Hepatocyte (in vitro differentiated cells): Measurements from ENCODE around the gene ZNF467. TPM values are rescaled to one million over a fixed set of nuclear protein-coding genes. Genes with fewer than 3 reads are reported as not detected.

Experiments used
- DNase-seq: peaks from one replicate; pipeline ENCODE4 v3.0.0-alpha.2; 2016; ENCODE audit warnings: low spot score
- H2AFZ ChIP-seq: fragments of 200-600 bp; sonication (generic); 2 replicates; pipeline ENCODE4 v1.6.0; 2016; ENCODE audit warnings: antibody characterized with exemption, mild to moderate bottlenecking
- H3K27ac ChIP-seq: fragments of 200-600 bp; sonication (generic); 2 replicates; pipeline ENCODE4 v1.5.1; 2016; ENCODE audit warnings: mild to moderate bottlenecking
- H3K27me3 ChIP-seq: fragments of 200-600 bp; sonication (generic); 2 replicates; pipeline ENCODE4 v1.6.1; 2016
- H3K36me3 ChIP-seq: fragments of 200-600 bp; sonication (generic); replicated peaks from 2 replicates; pipeline ENCODE4 v1.5.1; 2016; ENCODE audit warnings: low read depth; ENCODE audit not compliant: insufficient read depth
- H3K4me1 ChIP-seq: fragments of 200-600 bp; sonication (generic); 2 replicates; pipeline ENCODE4 v1.5.1; 2016; ENCODE audit warnings: mild to moderate bottlenecking, moderate library complexity; ENCODE audit not compliant: insufficient read depth
- H3K4me2 ChIP-seq: fragments of 200-600 bp; sonication (generic); 2 replicates; pipeline ENCODE4 v1.6.0; 2016
- H3K4me3 ChIP-seq: fragments of 200-600 bp; sonication (generic); 2 replicates; pipeline ENCODE4 v1.5.1; 2016; ENCODE audit warnings: mild to moderate bottlenecking
- H3K79me2 ChIP-seq: fragments of 200-600 bp; sonication (generic); 2 replicates; pipeline ENCODE4 v1.6.0; 2017; ENCODE audit warnings: mild to moderate bottlenecking
- H3K9me2 ChIP-seq: fragments of 200-600 bp; sonication (generic); replicated peaks from 2 replicates; pipeline ENCODE4 v1.6.0; 2017; ENCODE audit warnings: mild to moderate bottlenecking; ENCODE audit not compliant: insufficient read depth
- H3K9me3 ChIP-seq: fragments of 200-600 bp; sonication (generic); 2 replicates; pipeline ENCODE4 v1.5.1; 2016; ENCODE audit warnings: low read depth, mild to moderate bottlenecking
- H4K20me1 ChIP-seq: fragments of 200-600 bp; sonication (generic); 2 replicates; pipeline ENCODE4 v1.6.0; 2016; ENCODE audit warnings: mild to moderate bottlenecking; ENCODE audit not compliant: insufficient read depth, poor library complexity, severe bottlenecking
- EZH2 ChIP-seq: fragments of 200-600 bp; sonication (generic); IDR thresholded peaks from 2 replicates; pipeline ENCODE4 v1.6.1; 2016; ENCODE audit warnings: antibody characterized with exemption, mild to moderate bottlenecking, borderline replicate concordance
- EZH2phosphoT487 ChIP-seq: fragments of 200-600 bp; sonication (generic); IDR thresholded peaks from one replicate; pipeline ENCODE4 v1.6.1; 2018; ENCODE audit warnings: antibody characterized with exemption, mild to moderate bottlenecking, low read depth, moderate library complexity; ENCODE audit not compliant: unreplicated experiment, severe bottlenecking
- WGBS: methylation state at CpG from one replicate; pipeline ENCODE4 v1.1.6; 2016; ENCODE audit warnings: low lambda C conversion rate; ENCODE audit errors: missing lambda C conversion rate; 5-methylcytosine and 5-hydroxymethylcytosine counted together
- polyA plus RNA-seq: library from polyadenylated mRNA; unstranded; fragments of >200 nt; fragmentation: Nextera tagmentation; extraction: Ambion mirVana; gene quantifications from 2 replicates; pipeline ENCODE4 v1.2.1, GENCODE V29; 2016
- total RNA-seq: library from RNA; depleted of rRNA; stranded (reverse); fragments of >200 nt; gene quantifications from 2 replicates; pipeline ENCODE4 v1.2.3, GENCODE V29; 2014
- TF ChIP-seq, protein P1 (sequence below): fragments of 200-600 bp; sonication (generic); IDR thresholded peaks from 2 replicates; pipeline ENCODE4 v1.5.1; 2016; ENCODE audit warnings: antibody characterized with exemption, mild to moderate bottlenecking; ENCODE audit not compliant: poor library complexity

The ZNF467 gene
- total and polyA plus RNA-seq, 2 experiments from 2014 or later, result 7.8 to 15.6 TPM

DNA sequence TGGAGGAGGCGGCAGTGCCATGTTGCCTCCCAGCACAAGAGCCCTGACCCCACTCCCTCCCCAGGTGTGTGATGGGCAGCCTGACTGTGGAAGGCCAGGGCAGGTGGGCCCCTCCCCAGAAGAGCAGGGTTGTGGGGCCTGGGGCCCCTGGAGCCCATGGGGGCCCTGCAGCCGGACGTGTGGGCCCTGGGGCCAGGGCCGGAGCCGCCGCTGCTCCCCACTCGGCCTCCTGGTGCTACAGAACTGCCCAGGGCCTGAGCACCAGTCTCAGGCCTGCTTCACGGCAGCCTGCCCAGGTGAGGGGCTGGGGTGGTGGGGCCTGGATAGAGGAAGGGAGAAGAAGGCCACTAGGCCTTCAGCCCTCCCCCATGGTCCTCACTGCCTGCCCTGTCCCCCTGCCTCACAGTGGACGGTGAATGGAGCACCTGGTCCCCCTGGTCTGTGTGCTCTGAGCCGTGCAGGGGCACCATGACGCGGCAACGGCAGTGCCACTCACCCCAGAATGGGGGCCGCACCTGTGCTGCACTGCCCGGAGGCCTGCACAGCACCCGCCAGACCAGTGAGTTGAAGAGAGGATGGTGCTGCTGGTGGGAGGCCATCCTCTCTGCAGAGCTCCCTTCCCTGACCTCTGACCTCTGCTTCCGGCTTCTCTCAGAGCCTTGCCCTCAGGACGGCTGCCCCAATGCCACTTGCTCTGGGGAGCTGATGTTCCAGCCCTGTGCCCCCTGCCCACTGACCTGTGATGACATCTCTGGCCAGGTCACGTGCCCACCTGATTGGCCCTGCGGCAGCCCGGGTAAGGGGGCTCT lies 18.2 kb upstream of the ZNF467 start:
- H3K4me1 ChIP-seq, result no peaks in the 10 kb centered on the region
- H3K79me2 ChIP-seq, result no peaks in the 10 kb centered on the region
- TF ChIP-seq, protein P1, sequence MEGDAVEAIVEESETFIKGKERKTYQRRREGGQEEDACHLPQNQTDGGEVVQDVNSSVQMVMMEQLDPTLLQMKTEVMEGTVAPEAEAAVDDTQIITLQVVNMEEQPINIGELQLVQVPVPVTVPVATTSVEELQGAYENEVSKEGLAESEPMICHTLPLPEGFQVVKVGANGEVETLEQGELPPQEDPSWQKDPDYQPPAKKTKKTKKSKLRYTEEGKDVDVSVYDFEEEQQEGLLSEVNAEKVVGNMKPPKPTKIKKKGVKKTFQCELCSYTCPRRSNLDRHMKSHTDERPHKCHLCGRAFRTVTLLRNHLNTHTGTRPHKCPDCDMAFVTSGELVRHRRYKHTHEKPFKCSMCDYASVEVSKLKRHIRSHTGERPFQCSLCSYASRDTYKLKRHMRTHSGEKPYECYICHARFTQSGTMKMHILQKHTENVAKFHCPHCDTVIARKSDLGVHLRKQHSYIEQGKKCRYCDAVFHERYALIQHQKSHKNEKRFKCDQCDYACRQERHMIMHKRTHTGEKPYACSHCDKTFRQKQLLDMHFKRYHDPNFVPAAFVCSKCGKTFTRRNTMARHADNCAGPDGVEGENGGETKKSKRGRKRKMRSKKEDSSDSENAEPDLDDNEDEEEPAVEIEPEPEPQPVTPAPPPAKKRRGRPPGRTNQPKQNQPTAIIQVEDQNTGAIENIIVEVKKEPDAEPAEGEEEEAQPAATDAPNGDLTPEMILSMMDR, result no peak
- TF ChIP-seq EZH2phosphoT487 (no peak), EZH2 (no peak)
- WGBS, result 94% methylated on average over 21 of the region's 21 CpGs
- H3K9me2 ChIP-seq, result no peaks in the 10 kb centered on the region
- peaks cover 24% of the 10 kb centered on the region for H3K27me3 ChIP-seq
- no peak overlapping the region for H2AFZ ChIP-seq
- no peak for DNase-seq
- H4K20me1 ChIP-seq, result no peaks in the 10 kb centered on the region
- H3K27ac ChIP-seq, result no peak overlapping the region
- no peaks in the 10 kb centered on the region for H3K36me3 ChIP-seq
- no peak overlapping the region for H3K4me2 ChIP-seq
- no peak overlapping the region for H3K4me3 ChIP-seq
- H3K9me3 ChIP-seq, result no peaks in the 10 kb centered on the region

DNA sequence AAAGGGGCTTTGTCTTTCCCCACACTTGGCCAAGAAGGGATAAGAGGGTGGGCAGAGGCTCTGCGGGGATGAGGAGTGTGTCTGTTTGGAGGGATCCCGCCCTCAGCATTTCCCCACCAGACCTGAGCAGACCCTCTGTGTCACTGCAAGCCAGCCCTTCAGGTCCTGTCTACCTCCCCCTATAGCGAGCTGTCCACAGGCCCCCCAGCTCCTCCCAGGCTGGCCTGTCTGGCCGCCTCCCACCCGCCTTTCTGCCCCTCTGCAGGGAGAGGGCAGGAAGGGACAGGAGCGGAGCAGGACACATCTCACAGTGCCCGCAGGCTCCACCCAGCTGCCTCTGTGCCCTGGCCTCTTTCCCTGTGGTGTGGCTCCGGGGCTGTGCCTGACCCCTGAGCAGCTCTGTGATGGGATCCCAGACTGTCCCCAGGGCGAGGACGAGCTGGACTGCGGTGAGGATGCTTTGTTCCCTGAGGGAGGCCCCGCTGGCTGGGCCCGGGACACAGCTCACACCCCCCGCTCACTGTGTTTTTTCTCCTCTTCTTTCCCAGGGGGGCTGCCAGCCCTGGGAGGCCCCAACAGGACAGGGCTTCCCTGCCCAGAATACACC lies 17.5 kb upstream of the ZNF467 start:
- no peaks in the 10 kb centered on the region for H3K4me1 ChIP-seq
- peaks cover 24% of the 10 kb centered on the region for H3K27me3 ChIP-seq
- no peak overlapping the region for H3K27ac ChIP-seq
- H3K4me3 ChIP-seq, result no peak overlapping the region
- H3K9me2 ChIP-seq, result no peaks in the 10 kb centered on the region
- WGBS, result 81% methylated on average over 12 of the region's 14 CpGs
- H4K20me1 ChIP-seq, result no peaks in the 10 kb centered on the region
- TF ChIP-seq, protein P1, result no peak
- TF ChIP-seq EZH2 (no peak), EZH2phosphoT487 (no peak)
- no peak for DNase-seq
- H3K4me2 ChIP-seq, result no peak overlapping the region
- no peaks in the 10 kb centered on the region for H3K79me2 ChIP-seq
- H3K9me3 ChIP-seq, result no peaks in the 10 kb centered on the region
- no peak overlapping the region for H2AFZ ChIP-seq
- H3K36me3 ChIP-seq, result no peaks in the 10 kb centered on the region

DNA sequence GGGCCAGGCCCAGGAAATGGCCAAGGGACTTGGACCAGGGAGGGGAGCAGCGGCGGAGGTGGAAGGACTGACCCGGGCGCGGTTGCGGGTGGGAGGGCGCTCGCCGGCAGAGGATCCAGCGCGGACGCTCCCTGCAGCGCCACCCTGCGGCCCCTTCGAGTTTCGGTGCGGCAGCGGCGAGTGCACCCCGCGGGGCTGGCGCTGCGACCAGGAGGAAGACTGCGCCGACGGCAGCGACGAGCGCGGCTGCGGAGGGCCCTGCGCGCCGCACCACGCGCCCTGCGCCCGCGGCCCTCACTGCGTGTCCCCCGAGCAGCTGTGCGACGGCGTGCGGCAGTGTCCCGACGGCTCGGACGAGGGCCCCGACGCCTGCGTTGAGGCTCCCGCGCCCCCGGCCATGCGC lies 16.8 kb upstream of the ZNF467 start:
- H3K4me1 ChIP-seq, result no peaks in the 10 kb centered on the region
- H3K9me3 ChIP-seq, result no peaks in the 10 kb centered on the region
- no peaks in the 10 kb centered on the region for H3K9me2 ChIP-seq
- no peak overlapping the region for H3K27ac ChIP-seq
- peak overlapping the region; percentile 61 for H3K4me2 ChIP-seq
- TF ChIP-seq EZH2, result no peak
- TF ChIP-seq EZH2phosphoT487, result no peak
- TF ChIP-seq, protein P1, result peak; percentile 56
- H3K4me3 ChIP-seq, result no peak overlapping the region
- no peaks in the 10 kb centered on the region for H4K20me1 ChIP-seq
- no peaks in the 10 kb centered on the region for H3K79me2 ChIP-seq
- H3K27me3 ChIP-seq, result peaks cover 24% of the 10 kb centered on the region
- no peaks in the 10 kb centered on the region for H3K36me3 ChIP-seq
- peak; percentile 63 for DNase-seq
- no peak overlapping the region for H2AFZ ChIP-seq
- 12% methylated on average over 23 of the region's 56 CpGs for WGBS
